HG03565 (cell line): ENCODE measurements around the gene RBM33.

Experiments
- ATAC-seq: cut with Tn5 transposase; IDR thresholded peaks from one replicate; pipeline ENCODE4 v1.9.1; 2021; ENCODE audit warnings: mild to moderate bottlenecking, moderate library complexity; ENCODE audit not compliant: unreplicated experiment

RBM33 gene

GRCh38 chr7:155717010-155717744 is 72.7 kb downstream of the RBM33 start:
- ATAC-seq = no peak

GRCh38 chr7:155721056-155721455 is 76.6 kb downstream of the RBM33 start:
- no peak for ATAC-seq

- peak; percentile 41 for ATAC-seq
These were observed 77.7 kb downstream of the RBM33 start for GRCh38 chr7:155722118-155722517.

GRCh38 chr7:155722936-155723335 is 78.5 kb downstream of the RBM33 start:
- no peak for ATAC-seq

- ATAC-seq = peak; percentile 42
These were observed 80.0 kb downstream of the RBM33 start for GRCh38 chr7:155724327-155725005.

GRCh38 chr7:155725006-155725355 is 80.5 kb downstream of the RBM33 start:
- ATAC-seq = no peak

GRCh38 chr7:155727616-155728015 is 83.2 kb downstream of the RBM33 start:
- ATAC-seq = no peak

- no peak for ATAC-seq
These were observed 83.7 kb downstream of the RBM33 start for GRCh38 chr7:155728116-155728515.

- no peak for ATAC-seq
These were observed 85.4 kb downstream of the RBM33 start for GRCh38 chr7:155729847-155730246.

- ATAC-seq = no peak
These were observed 86.9 kb downstream of the RBM33 start for GRCh38 chr7:155731380-155731779.

- no peak for ATAC-seq
These were observed 87.4 kb downstream of the RBM33 start for GRCh38 chr7:155731871-155732270.

GRCh38 chr7:155732286-155732685 is 87.8 kb downstream of the RBM33 start:
- ATAC-seq = no peak

GRCh38 chr7:155733582-155734444 is 89.4 kb downstream of the RBM33 start:
- no peak for ATAC-seq

- no peak for ATAC-seq
These were observed 90.0 kb downstream of the RBM33 start for GRCh38 chr7:155734445-155734809.

- no peak for ATAC-seq
These were observed 91.1 kb downstream of the RBM33 start for GRCh38 chr7:155735442-155736115.

- no peak for ATAC-seq
These were observed 93.1 kb downstream of the RBM33 start for GRCh38 chr7:155737590-155737989.

- ATAC-seq = no peak
These were observed 93.6 kb downstream of the RBM33 start for GRCh38 chr7:155738104-155738503.

- ATAC-seq = peak; percentile 26
These were observed 94.4 kb downstream of the RBM33 start for GRCh38 chr7:155738652-155739537.

GRCh38 chr7:155739538-155740143 is 95.2 kb downstream of the RBM33 start:
- ATAC-seq = no peak

GRCh38 chr7:155741082-155741481 is 96.6 kb downstream of the RBM33 start:
- peak; percentile 25 for ATAC-seq
